Activated naive CD4-positive, alpha-beta T cell treated with anti-CD3 and anti-CD28 coated beads, Interleukin-2, amount 10 ng/mL, durations not matched to agents 7 days and 5 days (primary cell): ENCODE data around the gene GRAP2.
A peak's percentile ranks its signal among the peaks of the same experiment; 100 is the strongest.
"Not testable (repeated sequence)": the region's sequence is repeated elsewhere in the genome, so short reads cannot be mapped to it uniquely, and the experiment has no call there.

ENCODE experiments used
- CTCF ChIA-PET: fragments of 350-600 bp; sonication (Branson Sonifier 250); formaldehyde crosslinking; loops from one replicate; lab custom pipeline; 2021; ENCODE audit warnings: antibody characterized with exemption; lab: Charles Lee
- DNase-seq: peaks from one replicate; pipeline ENCODE4 v3.0.0-alpha.2; 2020
- H3K27ac Mint-ChIP-seq: one replicate; pipeline ENCODE4 v1.8.0; 2021; ENCODE audit warnings: mild to moderate bottlenecking, moderate library complexity, mixed read lengths
- H3K27me3 Mint-ChIP-seq: one replicate; pipeline ENCODE4 v1.8.0; 2021; ENCODE audit warnings: mild to moderate bottlenecking, mixed read lengths
- H3K36me3 Mint-ChIP-seq: one replicate; pipeline ENCODE4 v1.8.0; 2021; ENCODE audit warnings: mixed read lengths
- H3K4me1 Mint-ChIP-seq: one replicate; pipeline ENCODE4 v1.8.0; 2021; ENCODE audit warnings: mixed read lengths
- H3K4me3 Mint-ChIP-seq: one replicate; pipeline ENCODE4 v1.8.0; 2021; ENCODE audit warnings: mild to moderate bottlenecking, moderate library complexity, mixed read lengths
- H3K9me3 Mint-ChIP-seq: one replicate; pipeline ENCODE4 v1.8.0; 2021; ENCODE audit warnings: mixed read lengths

The GRAP2 gene

DNA sequence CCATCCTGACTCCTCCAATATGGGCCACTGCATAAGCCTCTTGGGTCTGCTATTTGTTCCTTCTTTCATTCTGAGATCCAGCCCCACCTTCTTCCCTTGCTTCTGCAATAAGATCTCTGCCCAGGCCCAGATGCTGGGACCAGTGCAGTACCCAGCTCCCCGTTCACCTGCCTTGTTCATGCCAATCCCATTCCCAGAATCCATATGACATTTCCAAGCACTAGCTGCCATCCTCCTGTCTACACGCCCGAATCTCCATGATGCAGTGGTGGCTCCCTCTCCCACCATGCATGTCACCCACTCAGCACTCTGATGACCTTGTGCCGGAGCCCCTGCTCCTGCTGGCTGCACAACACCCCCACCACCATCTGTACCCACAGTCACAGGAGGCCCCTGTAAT is 82.5 kb downstream of the GRAP2 start:
- H3K9me3 Mint-ChIP-seq = no peaks in the 10 kb centered on the region
- peaks cover 41% of the 10 kb centered on the region for H3K4me1 Mint-ChIP-seq
- no peak for DNase-seq
- CTCF ChIA-PET = no interaction called here
- H3K36me3 Mint-ChIP-seq = peaks cover 6% of the 10 kb centered on the region
- H3K27ac Mint-ChIP-seq = peak overlapping the region; percentile 12
- H3K27me3 Mint-ChIP-seq = peaks cover 35% of the 10 kb centered on the region
- H3K4me3 Mint-ChIP-seq = no peak overlapping the region

DNA sequence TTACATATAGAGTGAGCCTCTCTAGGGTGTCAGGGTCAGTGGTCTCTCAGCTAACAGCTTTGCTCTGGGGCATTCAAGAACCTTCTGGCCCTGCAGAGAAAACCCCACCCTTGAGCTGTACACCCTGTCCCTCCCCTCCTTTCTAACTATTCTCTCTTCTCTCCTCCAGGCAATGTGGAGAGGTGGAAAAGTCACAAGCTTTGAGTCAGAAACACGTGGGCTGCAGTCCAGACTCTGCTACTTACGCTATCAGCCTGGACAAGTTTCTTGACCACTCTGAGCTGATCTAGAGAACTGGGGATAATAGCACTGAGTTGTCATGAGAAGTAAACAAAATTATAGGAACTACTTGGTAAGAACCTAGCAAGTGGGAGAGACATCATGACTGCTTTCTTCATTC is 83.1 kb downstream of the GRAP2 start:
- Mint-ChIP-seq H3K36me3 (peaks cover 3% of the 10 kb centered on the region), H3K4me1 (peaks cover 38% of the 10 kb centered on the region), H3K27ac (no peak overlapping the region), H3K9me3 (no peaks in the 10 kb centered on the region), H3K27me3 (peaks cover 41% of the 10 kb centered on the region), H3K4me3 (no peak overlapping the region)
- CTCF ChIA-PET = interaction anchor here (1.4 kb wide), 1 partner anchor 40 kb away, joined by 6 read pairs; no protein-coding TSS in a partner anchor
- DNase-seq = no peak

GRCh38 chr22:39984746-39985145 is 83.9 kb downstream of the GRAP2 start:
- CTCF ChIA-PET = interaction anchor here (0.6 to 1.4 kb wide), 2 partner anchors 40 to 302 kb away, joined by 3 to 6 read pairs; no protein-coding TSS in a partner anchor

GRCh38 chr22:39985383-39986035 is 84.6 kb downstream of the GRAP2 start:
- Mint-ChIP-seq H3K4me3 (no peak overlapping the region), H3K27ac (peak overlapping the region; percentile 20), H3K36me3 (peaks cover 2% of the 10 kb centered on the region), H3K27me3 (peaks cover 51% of the 10 kb centered on the region), H3K9me3 (no peaks in the 10 kb centered on the region), H3K4me1 (peaks cover 26% of the 10 kb centered on the region)
- CTCF ChIA-PET = interaction anchor here (0.6 to 1.0 kb wide), 2 partner anchors 11 to 301 kb away, joined by 3 read pairs; no protein-coding TSS in a partner anchor
- DNase-seq = peak; percentile 35

More at GRCh38 chr22:39984746-39985145, 83.9 kb downstream of the GRAP2 start:
- DNase-seq = no peak
- Mint-ChIP-seq H3K27ac (no peak overlapping the region), H3K4me3 (no peak overlapping the region), H3K9me3 (no peaks in the 10 kb centered on the region), H3K27me3 (peaks cover 49% of the 10 kb centered on the region), H3K4me1 (peaks cover 32% of the 10 kb centered on the region), H3K36me3 (peaks cover 2% of the 10 kb centered on the region)

GRCh38 chr22:39988386-39989114 is 87.7 kb downstream of the GRAP2 start:
- CTCF ChIA-PET = no interaction called here
- H3K36me3 Mint-ChIP-seq = peaks cover 2% of the 10 kb centered on the region
- H3K4me3 Mint-ChIP-seq = no peak overlapping the region
- H3K27ac Mint-ChIP-seq = no peak overlapping the region
- DNase-seq = no peak
- H3K9me3 Mint-ChIP-seq = no peaks in the 10 kb centered on the region
- peaks cover 68% of the 10 kb centered on the region for H3K27me3 Mint-ChIP-seq
- peaks cover 26% of the 10 kb centered on the region for H3K4me1 Mint-ChIP-seq

- CTCF ChIA-PET = no interaction called here
- Mint-ChIP-seq H3K4me3 (no peak overlapping the region), H3K36me3 (peaks cover 2% of the 10 kb centered on the region), H3K27ac (no peak overlapping the region), H3K27me3 (peaks cover 71% of the 10 kb centered on the region), H3K4me1 (peaks cover 26% of the 10 kb centered on the region), H3K9me3 (no peaks in the 10 kb centered on the region)
- DNase-seq = no peak
These were observed 88.7 kb downstream of the GRAP2 start for GRCh38 chr22:39989633-39990032.

- no peak for DNase-seq
- Mint-ChIP-seq H3K27ac (no peak overlapping the region), H3K27me3 (peaks cover 67% of the 10 kb centered on the region), H3K36me3 (no peaks in the 10 kb centered on the region), H3K4me1 (peaks cover 15% of the 10 kb centered on the region), H3K9me3 (no peaks in the 10 kb centered on the region), H3K4me3 (no peak overlapping the region)
- CTCF ChIA-PET = interaction anchor here (1.9 kb wide), 1 partner anchor 34 kb away, joined by 5 read pairs; no protein-coding TSS in a partner anchor
These were observed 89.8 kb downstream of the GRAP2 start for GRCh38 chr22:39990686-39991085.

DNA sequence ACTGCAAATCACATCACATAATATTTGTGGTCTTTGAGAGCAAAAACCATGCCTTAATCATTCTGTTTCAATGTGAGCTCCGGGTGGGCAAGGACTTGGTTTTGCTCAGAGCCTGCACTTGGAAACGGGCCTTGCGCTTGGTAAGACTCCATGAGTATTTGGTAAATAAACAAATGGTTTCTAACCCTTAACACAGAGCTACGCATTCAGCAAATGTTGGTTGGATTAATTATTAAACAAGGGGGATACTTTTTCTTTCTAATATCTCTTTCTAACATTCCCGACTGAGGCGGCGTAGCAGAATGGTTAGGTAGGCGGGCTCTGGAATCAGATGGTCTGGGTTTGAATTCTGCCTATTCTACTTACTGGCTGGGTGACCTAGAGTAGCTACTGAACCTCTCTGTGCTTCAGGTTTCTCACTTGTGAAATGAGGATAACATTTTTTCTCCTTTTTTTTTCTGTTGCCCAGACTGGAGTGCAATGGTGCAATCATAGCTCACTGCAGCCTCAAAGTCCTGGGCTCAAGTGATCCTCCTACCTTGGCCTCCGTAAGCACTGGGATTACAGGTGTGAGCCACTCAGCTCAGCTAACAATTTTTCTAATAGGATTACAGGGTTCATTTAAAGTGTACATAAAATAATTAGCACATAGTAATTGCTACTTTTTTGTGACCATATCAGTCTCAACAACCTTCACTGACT is 90.4 kb downstream of the GRAP2 start:
- H3K9me3 Mint-ChIP-seq = no peaks in the 10 kb centered on the region
- CTCF ChIA-PET = interaction anchor here (1.9 kb wide), 1 partner anchor 33 kb away, joined by 5 read pairs; no protein-coding TSS in a partner anchor
- DNase-seq = no peak
- peaks cover 9% of the 10 kb centered on the region for H3K4me1 Mint-ChIP-seq
- H3K36me3 Mint-ChIP-seq = no peaks in the 10 kb centered on the region
- H3K4me3 Mint-ChIP-seq = no peak overlapping the region
- H3K27me3 Mint-ChIP-seq = peaks cover 72% of the 10 kb centered on the region
- H3K27ac Mint-ChIP-seq = no peak overlapping the region

- H3K4me3 Mint-ChIP-seq = no peak overlapping the region
- CTCF ChIA-PET = interaction anchor here (1.9 kb wide), 1 partner anchor 32 kb away, joined by 5 read pairs; no protein-coding TSS in a partner anchor
- peaks cover 7% of the 10 kb centered on the region for H3K4me1 Mint-ChIP-seq
- DNase-seq = no peak
- H3K27ac Mint-ChIP-seq = no peak overlapping the region
- H3K9me3 Mint-ChIP-seq = no peaks in the 10 kb centered on the region
- H3K27me3 Mint-ChIP-seq = peaks cover 77% of the 10 kb centered on the region
- no peaks in the 10 kb centered on the region for H3K36me3 Mint-ChIP-seq
These were observed 91.4 kb downstream of the GRAP2 start for GRCh38 chr22:39992088-39992826.

DNA sequence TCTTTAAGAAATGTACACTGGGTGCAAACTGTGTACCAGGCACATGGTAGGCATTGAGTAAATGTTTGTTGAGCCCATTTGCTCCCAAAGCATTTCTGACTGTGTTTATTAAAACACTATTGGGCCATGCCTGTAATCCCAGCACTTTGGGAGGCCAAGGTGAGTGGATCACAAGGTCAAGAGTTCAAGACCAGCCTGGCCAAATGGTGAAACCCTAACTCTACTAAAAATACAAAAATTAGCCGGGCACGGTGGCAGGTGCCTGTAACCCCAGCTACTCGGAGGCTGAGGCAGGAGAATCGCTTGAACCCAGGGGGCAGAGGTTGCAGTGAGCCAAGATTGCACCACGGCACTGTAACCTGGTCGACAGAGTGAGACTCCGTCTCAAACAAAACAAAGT is 92.0 kb downstream of the GRAP2 start:
- H3K36me3 Mint-ChIP-seq, H3K4me3 Mint-ChIP-seq, CTCF ChIA-PET, H3K27ac Mint-ChIP-seq, H3K9me3 Mint-ChIP-seq, DNase-seq, H3K4me1 Mint-ChIP-seq: not testable (repeated sequence)
- H3K27me3 Mint-ChIP-seq = peaks cover 81% of the 10 kb centered on the region

- DNase-seq = peak; percentile 53
- CTCF ChIA-PET = interaction anchor here (0.9 to 1.3 kb wide), 2 partner anchors 35 to 438 kb away, joined by 3 read pairs; no protein-coding TSS in a partner anchor
- Mint-ChIP-seq H3K4me1 (peaks cover 7% of the 10 kb centered on the region), H3K9me3 (no peaks in the 10 kb centered on the region), H3K27ac (no peak overlapping the region), H3K27me3 (peaks cover 79% of the 10 kb centered on the region), H3K36me3 (no peaks in the 10 kb centered on the region), H3K4me3 (peak overlapping the region; percentile 50)
These were observed 93.2 kb downstream of the GRAP2 start for GRCh38 chr22:39994041-39994565.

- peaks cover 79% of the 10 kb centered on the region for H3K27me3 Mint-ChIP-seq
- H3K4me3 Mint-ChIP-seq = peak within 1 kb of the TSS; percentile 50
These were observed 93.9 kb downstream of the GRAP2 start, which contains the start of gene FAM83F for GRCh38 chr22:39994566-39995392. TSS of gene FAM83F (plus strand) at chr22:39994954. CDS start at chr22:39995043, 89 bp downstream.

More at GRCh38 chr22:39994566-39995392, 93.9 kb downstream of the GRAP2 start, which contains the start of gene FAM83F:
- CTCF ChIA-PET = interaction anchor here (0.9 to 1.3 kb wide), 2 partner anchors 35 to 439 kb away, joined by 3 read pairs; no protein-coding TSS in a partner anchor
- Mint-ChIP-seq H3K4me1 (peaks cover 7% of the 10 kb centered on the region), H3K27ac (no peak within 1 kb of the TSS), H3K36me3 (no peaks in the 10 kb centered on the region), H3K9me3 (no peaks in the 10 kb centered on the region)
- peak; percentile 58 for DNase-seq
